ENCODE measurements around the gene BCL2. TPM values are rescaled to one million over a fixed set of nuclear protein-coding genes. Genes with fewer than 3 reads are reported as not detected.

The BCL2 gene
- total RNA-seq, 2 experiments from 2014 or later, result 1.4 to 2.5 TPM

GRCh38 chr18:63185984-63186383 is 133.6 kb downstream of the BCL2 start:
- H3K79me2 ChIP-seq (ENCODE audit: insufficient read depth, low read depth, low read length), result no peaks in the 10 kb centered on the region
- peaks cover 7% of the 10 kb centered on the region for H3K4me1 ChIP-seq (ENCODE audit: insufficient read depth, low read length, poor library complexity, severe bottlenecking)
- no peak for TF ChIP-seq CTCF (conservative IDR thresholded peaks at IDR 0.05; ENCODE audit: low read length)
- no peak for TF ChIP-seq EZH2phosphoT487 (IDR thresholded peaks at IDR 0.05; ENCODE audit: borderline replicate concordance, low read depth, low read length)
- DNase-seq (ENCODE audit: low spot score), result no peak
- H3K27ac ChIP-seq (ENCODE audit: low read depth, low read length, poor library complexity, severe bottlenecking), result no peak overlapping the region
- ChIA-PET CTCF (ENCODE audit: unreplicated experiment) (no interaction called here), POLR2A (no interaction called here)
- intact Hi-C loops (cut with micrococcal nuclease; ENCODE audit: unreplicated experiment), result no loop called here
- H3K36me3 ChIP-seq (ENCODE audit: insufficient read depth, low read length), result no peaks in the 10 kb centered on the region
- no peak overlapping the region for H3K4me3 ChIP-seq (ENCODE audit: low read depth, low read length, poor library complexity, severe bottlenecking)
- no TSS peak for BruUV-seq (replicated peaks)
- no peak overlapping the region for H3K4me2 ChIP-seq (ENCODE audit: low read length)
- H4K20me1 ChIP-seq (ENCODE audit: insufficient read depth, low read length), result no peaks in the 10 kb centered on the region
- no peaks in the 10 kb centered on the region for H3K9me2 ChIP-seq (ENCODE audit: insufficient read depth, low read length)
- H2AFZ ChIP-seq (ENCODE audit: low read length), result no peak overlapping the region
- no peaks in the 10 kb centered on the region for H3K9me3 ChIP-seq (ENCODE audit: low read length)

GRCh38 chr18:63183952-63184770 is 135.4 kb downstream of the BCL2 start:
- no TSS peak for BruUV-seq (replicated peaks)

More at GRCh38 chr18:63183952-63184770, 135.4 kb downstream of the BCL2 start:
- H3K27ac ChIP-seq (ENCODE audit: low read depth, low read length, poor library complexity, severe bottlenecking), result no peak overlapping the region
- H4K20me1 ChIP-seq (ENCODE audit: insufficient read depth, low read length), result no peaks in the 10 kb centered on the region
- H3K4me2 ChIP-seq (ENCODE audit: low read length), result no peak overlapping the region
- H2AFZ ChIP-seq (ENCODE audit: low read length), result no peak overlapping the region
- CTCF ChIA-PET (ENCODE audit: unreplicated experiment), result no interaction called here
- TF ChIP-seq EZH2phosphoT487 (IDR thresholded peaks at IDR 0.05; ENCODE audit: borderline replicate concordance, low read depth, low read length), result no peak
- TF ChIP-seq CTCF (conservative IDR thresholded peaks at IDR 0.05; ENCODE audit: low read length), result no peak
- no peak for DNase-seq (ENCODE audit: low spot score)
- H3K79me2 ChIP-seq (ENCODE audit: insufficient read depth, low read depth, low read length), result no peaks in the 10 kb centered on the region
- POLR2A ChIA-PET, result no interaction called here
- H3K4me1 ChIP-seq (ENCODE audit: insufficient read depth, low read length, poor library complexity, severe bottlenecking), result peaks cover 7% of the 10 kb centered on the region
- no peaks in the 10 kb centered on the region for H3K36me3 ChIP-seq (ENCODE audit: insufficient read depth, low read length)
- no peak overlapping the region for H3K4me3 ChIP-seq (ENCODE audit: low read depth, low read length, poor library complexity, severe bottlenecking)
- intact Hi-C loops (cut with micrococcal nuclease; ENCODE audit: unreplicated experiment), result no loop called here
- H3K9me2 ChIP-seq (ENCODE audit: insufficient read depth, low read length), result no peaks in the 10 kb centered on the region
- no peaks in the 10 kb centered on the region for H3K9me3 ChIP-seq (ENCODE audit: low read length)
